Measurements from ENCODE around the gene VMP1. TPM values are rescaled to one million over a fixed set of nuclear protein-coding genes. Genes with fewer than 3 reads are reported as not detected.
A peak's percentile ranks its signal among the peaks of the same experiment; 100 is the strongest.

VMP1 gene
- total and polyA plus RNA-seq, 2 donors (not counting 1 experiment from before 2014, with no cell fraction given) = 125 to 235 TPM

GRCh38 chr17:59814276-59814675 lies 106.8 kb downstream of the VMP1 start:
- H3K79me2 ChIP-seq (ENCODE audit: control insufficient read depth, insufficient read depth, low read length) = no peaks in the 10 kb centered on the region
- H3K27me3 ChIP-seq (ENCODE audit: control insufficient read depth, insufficient read depth, low read length) = no peaks in the 10 kb centered on the region
- H3K9me3 ChIP-seq (ENCODE audit: control insufficient read depth, insufficient read depth, low read depth, low read length) = no peaks in the 10 kb centered on the region

GRCh38 chr17:59814685-59815084 lies 107.2 kb downstream of the VMP1 start:
- H3K36me3 ChIP-seq (ENCODE audit: control insufficient read depth, insufficient read depth, low read length) = no peaks in the 10 kb centered on the region
- H3K9me3 ChIP-seq (ENCODE audit: control insufficient read depth, insufficient read depth, low read depth, low read length) = no peaks in the 10 kb centered on the region
- H3K79me2 ChIP-seq (ENCODE audit: control insufficient read depth, insufficient read depth, low read length) = no peaks in the 10 kb centered on the region
- no peak overlapping the region for H2AFZ ChIP-seq (ENCODE audit: low read length)
- TF ChIP-seq, protein P1, sequence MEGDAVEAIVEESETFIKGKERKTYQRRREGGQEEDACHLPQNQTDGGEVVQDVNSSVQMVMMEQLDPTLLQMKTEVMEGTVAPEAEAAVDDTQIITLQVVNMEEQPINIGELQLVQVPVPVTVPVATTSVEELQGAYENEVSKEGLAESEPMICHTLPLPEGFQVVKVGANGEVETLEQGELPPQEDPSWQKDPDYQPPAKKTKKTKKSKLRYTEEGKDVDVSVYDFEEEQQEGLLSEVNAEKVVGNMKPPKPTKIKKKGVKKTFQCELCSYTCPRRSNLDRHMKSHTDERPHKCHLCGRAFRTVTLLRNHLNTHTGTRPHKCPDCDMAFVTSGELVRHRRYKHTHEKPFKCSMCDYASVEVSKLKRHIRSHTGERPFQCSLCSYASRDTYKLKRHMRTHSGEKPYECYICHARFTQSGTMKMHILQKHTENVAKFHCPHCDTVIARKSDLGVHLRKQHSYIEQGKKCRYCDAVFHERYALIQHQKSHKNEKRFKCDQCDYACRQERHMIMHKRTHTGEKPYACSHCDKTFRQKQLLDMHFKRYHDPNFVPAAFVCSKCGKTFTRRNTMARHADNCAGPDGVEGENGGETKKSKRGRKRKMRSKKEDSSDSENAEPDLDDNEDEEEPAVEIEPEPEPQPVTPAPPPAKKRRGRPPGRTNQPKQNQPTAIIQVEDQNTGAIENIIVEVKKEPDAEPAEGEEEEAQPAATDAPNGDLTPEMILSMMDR (conservative IDR thresholded peaks at IDR 0.05 in 1 of 2, IDR thresholded peaks at IDR 0.05 in 1 of 2; ENCODE audit: low read depth in 1 of 2, low read length in 2 of 2) = no peak
- TF ChIP-seq EZH2 (IDR thresholded peaks at IDR 0.05; ENCODE audit: low read length, missing control alignments) = no peak
- no peak overlapping the region for H3K4me2 ChIP-seq (ENCODE audit: extremely low read depth, insufficient read depth, low read length)
- no peak overlapping the region for H3K27ac ChIP-seq (ENCODE audit: insufficient read depth, low read length)
- H3K4me3 ChIP-seq (replicated peaks in 1 of 4; ENCODE audit: control extremely low read depth in 1 of 4, insufficient read depth in 1 of 4, low read depth in 3 of 4, low read length in 4 of 4) = no peak overlapping the region
- no peaks in the 10 kb centered on the region for H3K27me3 ChIP-seq (ENCODE audit: control insufficient read depth, insufficient read depth, low read length)
- H3K4me1 ChIP-seq (ENCODE audit: control insufficient read depth, extremely low read depth, insufficient read depth, low read length) = peaks cover 2% of the 10 kb centered on the region
- DNase-seq (ENCODE audit: low read depth in 2 of 2) = peak in 1 of 2 donors; percentile 75
- H4K20me1 ChIP-seq (ENCODE audit: control insufficient read depth, extremely low read depth, insufficient read depth, low read length) = no peaks in the 10 kb centered on the region
- no peak overlapping the region for H3K9ac ChIP-seq (ENCODE audit: insufficient read depth, low read length)

More at GRCh38 chr17:59814276-59814675, 106.8 kb downstream of the VMP1 start:
- Histone ChIP-seq H3K4me2 (ENCODE audit: extremely low read depth, insufficient read depth, low read length) (no peak overlapping the region), H3K4me3 (replicated peaks in 1 of 4; ENCODE audit: control extremely low read depth in 1 of 4, insufficient read depth in 1 of 4, low read depth in 3 of 4, low read length in 4 of 4) (no peak overlapping the region), H4K20me1 (ENCODE audit: control insufficient read depth, extremely low read depth, insufficient read depth, low read length) (no peaks in the 10 kb centered on the region), H3K36me3 (ENCODE audit: control insufficient read depth, insufficient read depth, low read length) (no peaks in the 10 kb centered on the region), H3K4me1 (ENCODE audit: control insufficient read depth, extremely low read depth, insufficient read depth, low read length) (peaks cover 2% of the 10 kb centered on the region), H3K27ac (ENCODE audit: insufficient read depth, low read length) (no peak overlapping the region), H2AFZ (ENCODE audit: low read length) (no peak overlapping the region), H3K9ac (ENCODE audit: insufficient read depth, low read length) (no peak overlapping the region)
- TF ChIP-seq, protein P1 (conservative IDR thresholded peaks at IDR 0.05 in 1 of 2, IDR thresholded peaks at IDR 0.05 in 1 of 2; ENCODE audit: low read depth in 1 of 2, low read length in 2 of 2) = no peak
- TF ChIP-seq EZH2 (IDR thresholded peaks at IDR 0.05; ENCODE audit: low read length, missing control alignments) = no peak
- no peak for DNase-seq (ENCODE audit: low read depth in 2 of 2)

DNA sequence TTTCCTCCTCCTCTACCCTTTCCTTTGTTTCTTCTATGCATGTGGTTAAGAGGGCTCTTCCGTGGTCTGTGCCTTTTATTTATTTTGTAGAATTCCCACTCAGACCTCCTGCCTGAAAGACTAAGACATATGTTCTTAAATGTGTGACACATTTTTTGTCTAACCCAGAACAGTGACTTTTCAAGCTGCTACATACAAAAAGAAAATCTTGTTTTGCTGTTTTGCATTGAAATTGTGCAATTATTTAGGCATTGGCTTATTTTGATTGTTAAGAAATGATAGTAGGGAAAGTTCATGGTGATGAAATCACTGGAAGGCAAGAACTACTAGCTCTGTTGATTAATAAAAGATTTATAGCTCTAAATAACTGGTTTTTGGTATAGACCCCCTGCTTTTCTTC lies 108.5 kb downstream of the VMP1 start:
- Histone ChIP-seq H3K4me3 (replicated peaks in 1 of 4; ENCODE audit: control extremely low read depth in 1 of 4, insufficient read depth in 1 of 4, low read depth in 3 of 4, low read length in 4 of 4) (no peak overlapping the region), H4K20me1 (ENCODE audit: control insufficient read depth, extremely low read depth, insufficient read depth, low read length) (no peaks in the 10 kb centered on the region), H3K9ac (ENCODE audit: insufficient read depth, low read length) (no peak overlapping the region), H3K36me3 (ENCODE audit: control insufficient read depth, insufficient read depth, low read length) (no peaks in the 10 kb centered on the region), H3K4me2 (ENCODE audit: extremely low read depth, insufficient read depth, low read length) (no peak overlapping the region), H3K27me3 (ENCODE audit: control insufficient read depth, insufficient read depth, low read length) (no peaks in the 10 kb centered on the region), H3K27ac (ENCODE audit: insufficient read depth, low read length) (no peak overlapping the region), H3K4me1 (ENCODE audit: control insufficient read depth, extremely low read depth, insufficient read depth, low read length) (peaks cover 2% of the 10 kb centered on the region), H2AFZ (ENCODE audit: low read length) (no peak overlapping the region), H3K9me3 (ENCODE audit: control insufficient read depth, insufficient read depth, low read depth, low read length) (no peaks in the 10 kb centered on the region), H3K79me2 (ENCODE audit: control insufficient read depth, insufficient read depth, low read length) (no peaks in the 10 kb centered on the region)
- DNase-seq (ENCODE audit: low read depth in 2 of 2) = peak; percentile 38 to 71
- TF ChIP-seq EZH2 (IDR thresholded peaks at IDR 0.05; ENCODE audit: low read length, missing control alignments) = no peak
- TF ChIP-seq, protein P1 (conservative IDR thresholded peaks at IDR 0.05 in 1 of 2, IDR thresholded peaks at IDR 0.05 in 1 of 2; ENCODE audit: low read depth in 1 of 2, low read length in 2 of 2) = no peak
